HCT116 (cell line): ENCODE results near the gene NEK1. TPM values are rescaled to one million over a fixed set of nuclear protein-coding genes. Genes with fewer than 3 reads are reported as not detected.

Experiments used
- ATAC-seq: fragments of 200-7000 bp; cut with Tn5 transposase; 2 replicates; pipeline ENCODE4 v1.9.1; 2020; ENCODE audit warnings: mild to moderate bottlenecking, moderate library complexity
- BruUV-seq: library from RNA; stranded (reverse); fragments of 400-500 nt; replicated peaks from 2 replicates; lab custom pipeline; 2021; lab: Mats Ljungman, UMichigan
- CTCF ChIA-PET: fragments of 300-600 bp; sonication (Branson Sonifier 250); formaldehyde crosslinking; loops from one replicate; lab custom pipeline; 2021; ENCODE audit warnings: antibody characterized with exemption; lab: Charles Lee
- POLR2A ChIA-PET: fragments of 300-600, 350-600 bp; sonication (Branson Sonifier 250); formaldehyde crosslinking; loops from one replicate; lab custom pipeline; 2021; ENCODE audit warnings: antibody characterized with exemption; lab: Charles Lee
- RAD21 ChIA-PET, 2 experiments: fragments of 300-600 bp; sonication (Branson Sonifier 250); formaldehyde crosslinking; loops; one replicate each; lab custom pipeline; 2023; ENCODE audit warnings: low total read pairs in 2 of 2; ENCODE audit not compliant: uncharacterized antibody in 2 of 2, unreplicated experiment in 2 of 2, low non-redundant PET in 1 of 2; lab: Charles Lee
- DNase-seq: peaks from one replicate; pipeline ENCODE4 v3.0.0-alpha.2; 2010; ENCODE audit warnings: low read depth, low spot score
- H2AFZ ChIP-seq: fragments of 200-600 bp; shearing (Covaris generic), sonication (generic); 2 replicates; pipeline ENCODE4 v1.6.1; 2017; ENCODE audit warnings: low read depth, mixed run types, mixed read lengths, antibody characterized with exemption, low read length; ENCODE audit not compliant: poor library complexity, severe bottlenecking
- H3K27ac ChIP-seq: 2 replicates; pipeline ENCODE4 v1.5.1; 2012; ENCODE audit warnings: low read depth, low read length
- H3K27me3 ChIP-seq: fragments of 200-600 bp; sonication (generic); 2 replicates; pipeline ENCODE4 v1.6.1; 2016; ENCODE audit warnings: mixed run types, low read length, mixed read lengths; ENCODE audit not compliant: insufficient read depth
- H3K36me3 ChIP-seq, 2 experiments: fragments of 200-500 bp in 1 of 2; fragments of 200-600 bp in 1 of 2; sonication (Bioruptor generic) in 1 of 2; sonication (generic) in 1 of 2; 2 replicates each; pipeline versions ENCODE4 v1.5.1 to v1.6.1; 2014 to 2016; ENCODE audit warnings: low read length in 2 of 2, inconsistent platforms in 1 of 2, mixed read lengths in 1 of 2, mixed run types in 1 of 2; ENCODE audit not compliant: insufficient read depth in 2 of 2, control insufficient read depth in 1 of 2
- H3K4me1 ChIP-seq, 2 experiments: fragments of 200-600 bp in 1 of 2; sonication (generic) in 1 of 2; 2 replicates each; pipeline versions ENCODE4 v1.5.1 to v1.6.1; 2012 to 2017; ENCODE audit warnings: low read length in 2 of 2, inconsistent platforms in 1 of 2, mild to moderate bottlenecking in 1 of 2, mixed read lengths in 1 of 2, mixed run types in 1 of 2, moderate library complexity in 1 of 2; ENCODE audit not compliant: insufficient read depth in 2 of 2, control insufficient read depth in 1 of 2
- H3K4me2 ChIP-seq: fragments of 200-600 bp; sonication (generic); 2 replicates; pipeline ENCODE4 v1.6.1; 2017; ENCODE audit warnings: mixed run types, low read length, mixed read lengths
- H3K4me3 ChIP-seq, 2 experiments: fragments of 200-600 bp in 1 of 2; sonication (generic) in 1 of 2; replicated peaks in 1 of 2; 2 replicates each; pipeline ENCODE4 v1.5.1; 2011 to 2016; ENCODE audit warnings: low read length in 2 of 2, control low read depth in 1 of 2, low read depth in 1 of 2, mild to moderate bottlenecking in 1 of 2, mixed read lengths in 1 of 2, mixed run types in 1 of 2
- H3K79me2 ChIP-seq: fragments of 200-600 bp; sonication (generic); 2 replicates; pipeline ENCODE4 v1.6.1; 2017; ENCODE audit warnings: mild to moderate bottlenecking, mixed run types, low read length, moderate library complexity, mixed read lengths; ENCODE audit not compliant: insufficient read depth
- H3K9ac ChIP-seq: fragments of 200-600 bp; sonication (generic); 2 replicates; pipeline ENCODE4 v1.6.1; 2016; ENCODE audit warnings: low read length, mixed read lengths
- H3K9me2 ChIP-seq: fragments of 200-600 bp; sonication (generic), shearing (Covaris generic); 2 replicates; pipeline ENCODE4 v1.6.1; 2017; ENCODE audit warnings: mixed run types, mild to moderate bottlenecking, moderate library complexity; ENCODE audit not compliant: insufficient read depth
- H3K9me3 ChIP-seq, 2 experiments: fragments of 200-500 bp in 1 of 2; fragments of 200-600 bp in 1 of 2; sonication (Bioruptor generic) in 1 of 2; sonication (generic) in 1 of 2; 2 replicates each; pipeline ENCODE4 v1.6.1; 2014 to 2017; ENCODE audit warnings: low read length in 2 of 2, mixed read lengths in 2 of 2, inconsistent platforms in 1 of 2, low read depth in 1 of 2, mild to moderate bottlenecking in 1 of 2, mixed run types in 1 of 2, moderate library complexity in 1 of 2; ENCODE audit not compliant: control insufficient read depth in 1 of 2, insufficient read depth in 1 of 2
- H4K20me1 ChIP-seq: fragments of 200-600 bp; sonication (generic), shearing (Covaris generic); 2 replicates; pipeline ENCODE4 v1.6.1; 2017; ENCODE audit warnings: mixed run types, mild to moderate bottlenecking, moderate library complexity; ENCODE audit not compliant: insufficient read depth
- CBX3 ChIP-seq: IDR thresholded peaks from 2 replicates; pipeline ENCODE4 v1.6.1; 2012; ENCODE audit warnings: low read depth
- ELF1 ChIP-seq: IDR thresholded peaks from 2 replicates; pipeline ENCODE4 v1.6.1; 2012; ENCODE audit warnings: low read depth, borderline replicate concordance
- EZH2 ChIP-seq: fragments of 200-600 bp; sonication (generic); IDR thresholded peaks from 2 replicates; pipeline ENCODE4 v1.6.1; 2017; ENCODE audit warnings: antibody characterized with exemption, mixed run types
- EZH2phosphoT487 ChIP-seq: fragments of 200-600 bp; IDR thresholded peaks from 2 replicates; pipeline ENCODE4 v1.6.1; 2018; ENCODE audit warnings: antibody characterized with exemption, borderline replicate concordance
- FOSL1 ChIP-seq: IDR thresholded peaks from 2 replicates; pipeline ENCODE4 v1.6.1; 2012; ENCODE audit warnings: low read depth
- JUND ChIP-seq: IDR thresholded peaks from 2 replicates; pipeline ENCODE4 v1.6.1; 2012
- POLR2A ChIP-seq: IDR thresholded peaks from 2 replicates; pipeline ENCODE4 v1.7.0; 2011; ENCODE audit warnings: borderline replicate concordance; ENCODE audit not compliant: insufficient read depth, insufficient read length; ENCODE audit errors: extremely low read depth
- POLR2AphosphoS5 ChIP-seq: IDR thresholded peaks from 2 replicates; pipeline ENCODE4 v1.6.1; 2011; ENCODE audit warnings: mild to moderate bottlenecking, low read depth, low read length, moderate library complexity
- RAD21 ChIP-seq: IDR thresholded peaks from 2 replicates; pipeline ENCODE4 v1.6.1; 2012; ENCODE audit warnings: low read depth, mild to moderate bottlenecking
- SIN3A ChIP-seq: IDR thresholded peaks from 2 replicates; pipeline ENCODE4 v1.6.1; 2012; ENCODE audit warnings: low read depth
- SP1 ChIP-seq: IDR thresholded peaks from 2 replicates; pipeline ENCODE4 v1.6.1; 2012; ENCODE audit warnings: low read depth
- SRF ChIP-seq: IDR thresholded peaks from 2 replicates; pipeline ENCODE4 v1.6.1; 2012; ENCODE audit warnings: low read depth
- TCF7L2 ChIP-seq: IDR thresholded peaks from 2 replicates; pipeline ENCODE4 v1.7.0; 2011; ENCODE audit warnings: borderline replicate concordance, inconsistent platforms; ENCODE audit not compliant: insufficient read depth, insufficient read length; ENCODE audit errors: extremely low read depth
- YY1 ChIP-seq: IDR thresholded peaks from 2 replicates; pipeline ENCODE4 v1.6.1; 2011; ENCODE audit warnings: low read length, low read depth, moderate library complexity, mild to moderate bottlenecking; ENCODE audit not compliant: insufficient replicate concordance; ENCODE audit errors: extremely low read depth
- ZFX ChIP-seq: fragments of 450-650 bp; IDR thresholded peaks from 2 replicates; pipeline ENCODE4 v1.6.1; 2017
- intact Hi-C: fragments of 100-400 bp; cut with micrococcal nuclease; formaldehyde crosslinking; loops from 2 replicates; pipeline ENCODE4 v1.10.0; 2022
- total RNA-seq: library from RNA; stranded (reverse); gene quantifications from one replicate; pipeline ENCODE4 v1.2.1, GENCODE V29; 2021; ENCODE audit not compliant: unreplicated experiment
- TF ChIP-seq, protein P1 (sequence below): IDR thresholded peaks from 2 replicates; pipeline ENCODE4 v1.6.1; 2011; ENCODE audit warnings: mild to moderate bottlenecking, low read length, moderate library complexity; ENCODE audit not compliant: insufficient replicate concordance; ENCODE audit errors: extremely low read depth
- TF ChIP-seq, protein P2 (sequence below): IDR thresholded peaks from 2 replicates; pipeline ENCODE4 v1.6.1; 2012
- TF ChIP-seq, protein P3 (sequence below), 3 experiments: fragments of 200-600 bp in 1 of 3; sonication (generic) in 1 of 3; IDR thresholded peaks in 2 of 3; conservative IDR thresholded peaks in 1 of 3; 2 replicates each; pipeline ENCODE4 v1.5.1; 2012 to 2017; ENCODE audit warnings: low read depth in 2 of 3, low read length in 2 of 3, antibody characterized with exemption in 1 of 3, borderline replicate concordance in 1 of 3, control low read depth in 1 of 3, mild to moderate bottlenecking in 1 of 3, mixed read lengths in 1 of 3, mixed run types in 1 of 3, moderate library complexity in 1 of 3; ENCODE audit not compliant: insufficient read depth in 1 of 3

NEK1 gene
- total RNA-seq, 1 experiment from 2014 or later, result 13.3 TPM

DNA sequence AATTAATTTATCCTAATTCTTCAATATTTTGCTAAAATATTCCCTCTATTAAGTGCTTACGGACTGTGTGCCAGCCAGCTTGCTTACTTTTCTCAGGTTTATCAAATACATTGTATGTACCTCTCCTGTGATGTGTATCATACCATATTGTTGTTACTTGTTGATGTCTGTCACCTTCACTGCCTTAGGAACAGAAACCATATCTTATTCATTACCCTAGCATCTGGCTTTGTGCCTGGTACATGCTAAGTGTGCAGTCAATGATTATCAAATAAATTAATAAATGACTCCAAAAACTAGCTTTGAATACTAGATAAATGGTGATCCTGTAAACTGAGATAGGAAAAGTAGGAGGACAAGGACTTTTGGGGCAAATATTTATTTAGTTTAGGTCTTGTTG is 14.9 kb upstream of the NEK1 start (continued):
- TF ChIP-seq, protein P1, sequence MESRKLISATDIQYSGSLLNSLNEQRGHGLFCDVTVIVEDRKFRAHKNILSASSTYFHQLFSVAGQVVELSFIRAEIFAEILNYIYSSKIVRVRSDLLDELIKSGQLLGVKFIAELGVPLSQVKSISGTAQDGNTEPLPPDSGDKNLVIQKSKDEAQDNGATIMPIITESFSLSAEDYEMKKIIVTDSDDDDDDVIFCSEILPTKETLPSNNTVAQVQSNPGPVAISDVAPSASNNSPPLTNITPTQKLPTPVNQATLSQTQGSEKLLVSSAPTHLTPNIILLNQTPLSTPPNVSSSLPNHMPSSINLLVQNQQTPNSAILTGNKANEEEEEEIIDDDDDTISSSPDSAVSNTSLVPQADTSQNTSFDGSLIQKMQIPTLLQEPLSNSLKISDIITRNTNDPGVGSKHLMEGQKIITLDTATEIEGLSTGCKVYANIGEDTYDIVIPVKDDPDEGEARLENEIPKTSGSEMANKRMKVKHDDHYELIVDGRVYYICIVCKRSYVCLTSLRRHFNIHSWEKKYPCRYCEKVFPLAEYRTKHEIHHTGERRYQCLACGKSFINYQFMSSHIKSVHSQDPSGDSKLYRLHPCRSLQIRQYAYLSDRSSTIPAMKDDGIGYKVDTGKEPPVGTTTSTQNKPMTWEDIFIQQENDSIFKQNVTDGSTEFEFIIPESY, result no peak
- TF ChIP-seq FOSL1 (no peak), CBX3 (no peak), EZH2phosphoT487 (no peak), SP1 (no peak), ELF1 (no peak)
- TF ChIP-seq, protein P2, sequence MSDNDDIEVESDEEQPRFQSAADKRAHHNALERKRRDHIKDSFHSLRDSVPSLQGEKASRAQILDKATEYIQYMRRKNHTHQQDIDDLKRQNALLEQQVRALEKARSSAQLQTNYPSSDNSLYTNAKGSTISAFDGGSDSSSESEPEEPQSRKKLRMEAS, result no peak

DNA sequence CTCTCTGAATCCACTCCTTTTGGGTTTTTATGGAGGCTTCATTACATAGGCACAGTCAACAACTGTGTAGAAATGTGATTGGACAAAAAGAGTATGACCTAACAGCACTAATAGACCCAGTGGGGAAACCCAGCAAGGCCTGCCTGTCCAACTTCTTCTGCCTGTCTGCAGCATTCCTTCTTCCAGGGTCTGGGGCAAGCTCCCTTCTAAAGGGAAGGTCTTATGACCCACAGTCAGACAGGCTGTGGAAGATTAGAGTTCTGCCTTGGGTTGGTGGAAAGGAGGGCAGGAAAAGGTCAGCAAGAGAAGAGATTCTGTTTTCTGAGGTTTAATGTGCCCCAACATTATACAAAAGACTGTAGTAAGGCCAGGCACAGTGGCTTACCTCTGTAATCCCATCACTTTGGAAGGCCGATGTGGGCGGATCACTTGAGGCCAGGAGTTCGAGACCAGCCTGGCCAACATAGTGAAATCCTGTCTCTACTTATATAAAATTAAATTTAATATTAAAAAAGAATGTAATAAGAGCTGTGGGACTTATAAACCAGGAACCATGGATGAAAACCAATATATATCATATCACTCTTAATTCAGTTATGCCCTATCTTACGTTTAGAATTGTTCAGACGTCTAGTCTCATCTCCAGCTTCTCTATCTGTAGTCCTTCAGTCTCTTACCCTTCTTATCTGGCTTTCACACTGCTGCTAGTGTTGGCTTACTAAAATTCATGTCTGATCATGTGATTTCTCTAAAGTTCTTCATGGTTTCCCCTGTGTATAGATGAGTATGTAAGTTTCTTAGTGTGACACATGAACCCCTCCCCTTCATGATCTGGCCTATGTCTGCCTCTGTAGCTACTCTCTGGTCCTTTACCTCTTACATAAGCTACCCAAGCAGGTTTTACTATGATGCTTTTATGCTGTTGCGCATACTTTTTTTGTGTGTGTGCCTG is 14.2 kb upstream of the NEK1 start:
- intact Hi-C loops, result no loop called here
- DNase-seq (no peak), ATAC-seq (no peak)
- H3K27ac ChIP-seq, result no peak overlapping the region
- no peak overlapping the region for H3K4me2 ChIP-seq
- ChIA-PET RAD21 (no interaction called here), POLR2A (no interaction called here), CTCF (no interaction called here)
- peaks cover 6 to 11% of the 10 kb centered on the region in 2 experiments; a peak in 3 of 4 replicates for H3K4me1 ChIP-seq
- H3K79me2 ChIP-seq, result peaks cover 94% of the 10 kb centered on the region
- no peaks in the 10 kb centered on the region for H4K20me1 ChIP-seq
- no peaks in the 10 kb centered on the region for H3K9me2 ChIP-seq
- no TSS peak for BruUV-seq
- no peaks in the 10 kb centered on the region for H3K27me3 ChIP-seq
- H3K9me3 ChIP-seq, result no peaks in the 10 kb centered on the region
- no peak overlapping the region for H3K4me3 ChIP-seq
- H3K9ac ChIP-seq, result no peak overlapping the region
- H3K36me3 ChIP-seq, result no peaks in the 10 kb centered on the region
- no peak overlapping the region for H2AFZ ChIP-seq
- TF ChIP-seq RAD21 (no peak), EZH2 (no peak), TCF7L2 (no peak), SP1 (no peak), POLR2A (no peak), SIN3A (no peak), SRF (no peak), ZFX (no peak), FOSL1 (no peak), JUND (no peak), YY1 (no peak), EZH2phosphoT487 (no peak), POLR2AphosphoS5 (no peak)
- TF ChIP-seq, protein P1, result no peak
- TF ChIP-seq, protein P3, sequence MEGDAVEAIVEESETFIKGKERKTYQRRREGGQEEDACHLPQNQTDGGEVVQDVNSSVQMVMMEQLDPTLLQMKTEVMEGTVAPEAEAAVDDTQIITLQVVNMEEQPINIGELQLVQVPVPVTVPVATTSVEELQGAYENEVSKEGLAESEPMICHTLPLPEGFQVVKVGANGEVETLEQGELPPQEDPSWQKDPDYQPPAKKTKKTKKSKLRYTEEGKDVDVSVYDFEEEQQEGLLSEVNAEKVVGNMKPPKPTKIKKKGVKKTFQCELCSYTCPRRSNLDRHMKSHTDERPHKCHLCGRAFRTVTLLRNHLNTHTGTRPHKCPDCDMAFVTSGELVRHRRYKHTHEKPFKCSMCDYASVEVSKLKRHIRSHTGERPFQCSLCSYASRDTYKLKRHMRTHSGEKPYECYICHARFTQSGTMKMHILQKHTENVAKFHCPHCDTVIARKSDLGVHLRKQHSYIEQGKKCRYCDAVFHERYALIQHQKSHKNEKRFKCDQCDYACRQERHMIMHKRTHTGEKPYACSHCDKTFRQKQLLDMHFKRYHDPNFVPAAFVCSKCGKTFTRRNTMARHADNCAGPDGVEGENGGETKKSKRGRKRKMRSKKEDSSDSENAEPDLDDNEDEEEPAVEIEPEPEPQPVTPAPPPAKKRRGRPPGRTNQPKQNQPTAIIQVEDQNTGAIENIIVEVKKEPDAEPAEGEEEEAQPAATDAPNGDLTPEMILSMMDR (IDR thresholded peaks at IDR 0.05 in 2 of 3, conservative IDR thresholded peaks at IDR 0.05 in 1 of 3; ENCODE audit: borderline replicate concordance in 1 of 3, insufficient read depth in 1 of 3, low read depth in 2 of 3, low read length in 2 of 3), result no peak
